ENCODE data around the gene GLIPR1.

GRCh38 chr12:75549989-75550388 is 69.4 kb downstream of the GLIPR1 start:
- TF ChIP-seq POLR2A (IDR thresholded peaks at IDR 0.05) (no peak), CTCF (IDR thresholded peaks at IDR 0.05) (no peak), POLR2AphosphoS5 (IDR thresholded peaks at IDR 0.05) (no peak)

All from prostate gland (tissue), 2 donors.